C4-2B (cell line): ENCODE results near the gene RGS16.

Experiments
- CTCF ChIP-seq: fragments of 450-650 bp; conservative IDR thresholded peaks from 2 replicates; pipeline ENCODE4 v1.5.1; 2017; ENCODE audit warnings: mild to moderate bottlenecking
- ZFX ChIP-seq: fragments of 450-650 bp; IDR thresholded peaks from 2 replicates; pipeline ENCODE4 v1.6.1; 2017

- TF ChIP-seq CTCF (no peak), ZFX (no peak)
Observed at GRCh38 chr1:182588500-182589396, 15.4 kb downstream of the RGS16 start, which contains the start of gene RNASEL.
